Right lobe of liver (tissue), 6 donors: ENCODE results near the gene CNPY1. TPM values are rescaled to one million over a fixed set of nuclear protein-coding genes. Genes with fewer than 3 reads are reported as not detected.

Experiments
- ATAC-seq, 4 donors: fragments of 200-7000 bp; cut with Tn5 transposase; one replicate each; pipeline ENCODE4 v1.9.1; 2020; ENCODE audit warnings: mild to moderate bottlenecking in 4 of 4, moderate library complexity in 4 of 4
- DNase-seq, 3 donors: peaks; one replicate each; pipeline ENCODE4 v3.0.0-alpha.2; 2020
- H3K27ac ChIP-seq, 3 donors: fragments of 200-600 bp; one replicate each; pipeline ENCODE4 v1.8.0; 2022
- H3K27me3 ChIP-seq, 2 donors: fragments of 200-600 bp; one replicate each; pipeline ENCODE4 v1.8.0; 2022
- H3K36me3 ChIP-seq, 4 donors: fragments of 200-600 bp; sonication (generic) in 1 of 4; one replicate each; pipeline versions ENCODE4 v1.5.1 to v1.8.0; 2017 to 2022; ENCODE audit warnings: control low read depth in 1 of 4
- H3K4me1 ChIP-seq, 4 donors: fragments of 200-600 bp; sonication (generic) in 1 of 4; one replicate each; pipeline versions ENCODE4 v1.5.1 to v1.8.0; 2017 to 2022; ENCODE audit warnings: control low read depth in 1 of 4
- H3K4me3 ChIP-seq, 3 donors: fragments of 200-600 bp; one replicate each; pipeline ENCODE4 v1.8.0; 2022
- H3K9me3 ChIP-seq, 4 donors: fragments of 200-600 bp; sonication (generic) in 1 of 4; one replicate each; pipeline versions ENCODE4 v1.5.1 to v1.8.0; 2017 to 2022; ENCODE audit warnings: control low read depth in 1 of 4
- CTCF ChIP-seq, 4 donors: fragments of 200-600 bp in 3 of 4; fragments of 450-650 bp in 1 of 4; IDR thresholded peaks; one replicate each; pipeline versions ENCODE4 v1.5.1 to v1.8.0; 2016 to 2022; ENCODE audit warnings: antibody characterized with exemption in 4 of 4, mild to moderate bottlenecking in 2 of 4
- POLR2A ChIP-seq: fragments of 450-650 bp; IDR thresholded peaks from one replicate; pipeline ENCODE4 v1.6.1; 2017; ENCODE audit warnings: antibody characterized with exemption, mild to moderate bottlenecking
- WGBS: methylation state at CpG from one replicate; pipeline ENCODE4 v1.1.6; 2018; ENCODE audit warnings: low coverage, low lambda C conversion rate; ENCODE audit not compliant: insufficient coverage; ENCODE audit errors: missing lambda C conversion rate; 5-methylcytosine and 5-hydroxymethylcytosine counted together
- intact Hi-C, 2 donors: fragments of 100-400 bp; cut with DNase I; formaldehyde crosslinking; loops; one replicate each; pipeline versions ENCODE4 v1.11.2 to v1.14.1; 2022
- total RNA-seq, 6 experiments: library from RNA; depleted of rRNA in 2 of 6; stranded (reverse); fragments of >200 nt in 2 of 6; fragmentation: NEBNext Ultra II Directional in 3 of 6; extraction: Animal tissue kit (Norgen Biotek cat#: 25700) in 3 of 6; gene quantifications; one replicate each; pipeline versions ENCODE4 v1.1.0 to v1.2.4, GENCODE V29; 2016 to 2023
- donor health status: DM: no; HTN: yes; CAD: no.
- donor health status: DM: no; HTN: no; CAD: no.
- donor health status: DM: no; HTN: no; CAD: no.
- donor health status: DM: no; HTN: yes; CAD: no.
- donor health status: DM: no; HTN: yes; CAD: no.

Gene CNPY1
- total RNA-seq, 6 experiments from 2014 or later = 0.19 TPM; not detected in 5

GRCh38 chr7:155514296-155514695 is 32.1 kb downstream of the CNPY1 start:
- ATAC-seq = no peak
- DNase-seq = no peak
- Histone ChIP-seq H3K9me3 (no peaks in the 10 kb centered on the region), H3K4me1 (peaks cover 0 to 3% (median 0%) of the 10 kb centered on the region in 4 donors), H3K36me3 (no peaks in the 10 kb centered on the region), H3K4me3 (no peak overlapping the region), H3K27me3 (peaks cover 16 to 40% of the 10 kb centered on the region in 2 donors), H3K27ac (no peak overlapping the region)
- 70% methylated on average over 8 of the region's 8 CpGs for WGBS
- no peak for TF ChIP-seq CTCF (IDR thresholded peaks at IDR 0.05)
- intact Hi-C loops = no loop called here

- Histone ChIP-seq H3K4me1 (peaks cover 0 to 3% (median 0%) of the 10 kb centered on the region in 4 donors), H3K36me3 (no peaks in the 10 kb centered on the region), H3K9me3 (no peaks in the 10 kb centered on the region), H3K27me3 (peaks cover 17 to 46% of the 10 kb centered on the region in 2 donors), H3K4me3 (no peak overlapping the region), H3K27ac (no peak overlapping the region)
- intact Hi-C loops = no loop called here
- no peak for DNase-seq
- ATAC-seq = no peak
- WGBS = 51% methylated on average over 13 of the region's 13 CpGs
- no peak for TF ChIP-seq POLR2A
- TF ChIP-seq CTCF (IDR thresholded peaks at IDR 0.05) = no peak
Measured at GRCh38 chr7:155513543-155514285, 32.6 kb downstream of the CNPY1 start.

- no peak for DNase-seq
- WGBS = 17% methylated on average over 4 of the region's 4 CpGs
- ATAC-seq = no peak
- Histone ChIP-seq H3K4me1 (peaks cover 0 to 3% (median 0%) of the 10 kb centered on the region in 4 donors), H3K4me3 (no peak overlapping the region), H3K9me3 (no peaks in the 10 kb centered on the region), H3K36me3 (no peaks in the 10 kb centered on the region), H3K27me3 (peaks cover 21 to 48% of the 10 kb centered on the region in 2 donors), H3K27ac (no peak overlapping the region)
- TF ChIP-seq POLR2A (no peak), CTCF (IDR thresholded peaks at IDR 0.05) (no peak)
- intact Hi-C loops = no loop called here
Measured at GRCh38 chr7:155512246-155512887, 34.0 kb downstream of the CNPY1 start.

- Histone ChIP-seq H3K9me3 (no peaks in the 10 kb centered on the region), H3K27ac (no peak overlapping the region), H3K27me3 (peaks cover 27 to 49% of the 10 kb centered on the region in 2 donors), H3K4me3 (no peak overlapping the region), H3K36me3 (no peaks in the 10 kb centered on the region), H3K4me1 (peaks cover 0 to 3% (median 0%) of the 10 kb centered on the region in 4 donors)
- 9% methylated on average over 5 of the region's 5 CpGs for WGBS
- intact Hi-C loops = no loop called here
- no peak for ATAC-seq
- no peak for TF ChIP-seq CTCF (IDR thresholded peaks at IDR 0.05)
- TF ChIP-seq POLR2A = no peak
- no peak for DNase-seq
Measured at GRCh38 chr7:155511702-155511996, 34.7 kb downstream of the CNPY1 start.
